ENCODE data around the gene BRD8.

DNA sequence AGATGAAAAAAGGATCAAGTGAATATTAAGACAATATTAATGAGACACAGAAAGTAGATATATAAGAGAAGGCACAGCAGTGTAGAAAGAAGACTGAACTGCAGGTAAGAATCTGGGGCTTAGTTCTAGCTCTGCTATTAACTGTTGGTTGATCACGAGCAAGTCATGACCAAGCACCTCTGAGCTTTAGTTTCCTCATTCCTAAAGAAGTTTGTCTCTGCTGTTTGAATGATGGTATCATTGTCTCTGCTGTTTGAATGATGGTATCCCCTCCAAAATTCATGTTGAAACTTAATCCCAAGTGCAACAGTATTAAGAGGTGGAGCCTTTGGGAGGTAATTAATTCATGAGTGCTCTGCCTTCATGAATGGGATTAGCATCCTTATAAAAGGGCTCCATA lies 36.7 kb downstream of the BRD8 start:
- TF ChIP-seq CTCF (IDR thresholded peaks at IDR 0.05): no peak
- TF ChIP-seq POLR2A (IDR thresholded peaks at IDR 0.05): no peak
- no peak for TF ChIP-seq EP300 (IDR thresholded peaks at IDR 0.05)

Data from tibial nerve (tissue), 4 donors.